Mammary epithelial cell (primary cell): ENCODE results near the gene WARS2.

Experiments used
- EZH2 ChIP-seq: IDR thresholded peaks from 2 replicates; pipeline ENCODE4 v1.6.1; 2012; ENCODE audit warnings: low read length, inconsistent platforms, borderline replicate concordance
- TF ChIP-seq, protein P1 (sequence below), 2 donors: IDR thresholded peaks in 1 of 2; conservative IDR thresholded peaks in 1 of 2; 2 replicates each; pipeline ENCODE4 v1.5.1; 2011 to 2012; ENCODE audit warnings: inconsistent platforms in 2 of 2, low read length in 2 of 2, mild to moderate bottlenecking in 2 of 2, control low read depth in 1 of 2, low read depth in 1 of 2; ENCODE audit not compliant: insufficient read depth in 1 of 2; ENCODE audit errors: extremely low read depth in 1 of 2

DNA sequence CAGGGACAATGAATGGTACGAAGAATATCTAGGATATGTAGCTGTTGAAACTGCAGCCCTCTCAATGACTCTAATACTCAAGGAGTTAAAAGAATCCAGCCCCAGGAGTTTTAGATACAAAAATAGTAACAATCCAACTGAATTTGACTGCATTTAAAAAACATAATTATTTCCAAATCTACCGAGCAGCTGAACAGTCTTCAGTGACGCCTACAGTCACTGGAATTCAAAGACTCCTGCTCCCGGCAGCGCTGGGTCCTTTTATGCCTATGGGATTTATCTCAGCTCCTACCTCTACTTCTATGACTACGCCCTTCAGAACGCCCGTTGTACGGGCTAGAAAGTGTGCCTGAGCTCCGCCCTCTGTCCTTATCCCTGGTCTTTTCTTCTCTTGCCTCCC is 55.7 kb downstream of the WARS2 start:
- no peak for TF ChIP-seq EZH2
- TF ChIP-seq, protein P1, sequence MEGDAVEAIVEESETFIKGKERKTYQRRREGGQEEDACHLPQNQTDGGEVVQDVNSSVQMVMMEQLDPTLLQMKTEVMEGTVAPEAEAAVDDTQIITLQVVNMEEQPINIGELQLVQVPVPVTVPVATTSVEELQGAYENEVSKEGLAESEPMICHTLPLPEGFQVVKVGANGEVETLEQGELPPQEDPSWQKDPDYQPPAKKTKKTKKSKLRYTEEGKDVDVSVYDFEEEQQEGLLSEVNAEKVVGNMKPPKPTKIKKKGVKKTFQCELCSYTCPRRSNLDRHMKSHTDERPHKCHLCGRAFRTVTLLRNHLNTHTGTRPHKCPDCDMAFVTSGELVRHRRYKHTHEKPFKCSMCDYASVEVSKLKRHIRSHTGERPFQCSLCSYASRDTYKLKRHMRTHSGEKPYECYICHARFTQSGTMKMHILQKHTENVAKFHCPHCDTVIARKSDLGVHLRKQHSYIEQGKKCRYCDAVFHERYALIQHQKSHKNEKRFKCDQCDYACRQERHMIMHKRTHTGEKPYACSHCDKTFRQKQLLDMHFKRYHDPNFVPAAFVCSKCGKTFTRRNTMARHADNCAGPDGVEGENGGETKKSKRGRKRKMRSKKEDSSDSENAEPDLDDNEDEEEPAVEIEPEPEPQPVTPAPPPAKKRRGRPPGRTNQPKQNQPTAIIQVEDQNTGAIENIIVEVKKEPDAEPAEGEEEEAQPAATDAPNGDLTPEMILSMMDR (conservative IDR thresholded peaks at IDR 0.05 in 1 of 2, IDR thresholded peaks at IDR 0.05 in 1 of 2; ENCODE audit: extremely low read depth in 1 of 2, insufficient read depth in 1 of 2, low read depth in 1 of 2, low read length in 2 of 2), result no peak
